Cardiac muscle cell (in vitro differentiated cells and primary cell): ENCODE results near the gene ZNF462. TPM values are rescaled to one million over a fixed set of nuclear protein-coding genes. Genes with fewer than 3 reads are reported as not detected.

ENCODE experiments used
- DNase-seq, 2 donors: peaks; one replicate each; pipeline versions ENCODE4 v3.0.0 to v3.0.0-alpha.2; 2010 to 2017; ENCODE audit warnings: low read depth in 1 of 2, low spot score in 1 of 2
- H3K27ac ChIP-seq: fragments of 200-600 bp; sonication (generic); 2 replicates; pipeline ENCODE4 v1.5.1; 2016
- H3K27me3 ChIP-seq: fragments of 200-600 bp; sonication (generic); 2 replicates; pipeline ENCODE4 v1.6.0; 2016; ENCODE audit warnings: control low read depth
- H3K36me3 ChIP-seq: fragments of 200-600 bp; sonication (generic); 2 replicates; pipeline ENCODE4 v1.5.1; 2016; ENCODE audit warnings: control low read depth
- H3K4me1 ChIP-seq: fragments of 200-600 bp; sonication (generic); 2 replicates; pipeline ENCODE4 v1.8.1; 2017; ENCODE audit warnings: low read depth, mild to moderate bottlenecking, mixed run types
- H3K4me3 ChIP-seq: fragments of 200-600 bp; sonication (generic); 2 replicates; pipeline ENCODE4 v1.5.1; 2016; ENCODE audit warnings: mild to moderate bottlenecking
- H3K9me3 ChIP-seq: fragments of 200-600 bp; sonication (generic); 2 replicates; pipeline ENCODE4 v1.5.1; 2017; ENCODE audit warnings: low read depth, mild to moderate bottlenecking, control low read depth
- CTCF ChIP-seq: IDR thresholded peaks from 2 replicates; pipeline ENCODE4 v1.5.1; 2012; ENCODE audit warnings: low read depth, mild to moderate bottlenecking, low read length
- polyA plus RNA-seq: library from polyadenylated mRNA; unstranded; fragments of >200 nt; fragmentation: Nextera tagmentation; extraction: Ambion mirVana; gene quantifications from 2 replicates; pipeline ENCODE4 v1.2.1, GENCODE V29; 2016
- total RNA-seq: library from RNA; depleted of rRNA; stranded (reverse); fragments of >200 nt; gene quantifications from 2 replicates; pipeline ENCODE4 v1.2.3, GENCODE V29; 2016

Gene ZNF462
- total and polyA plus RNA-seq, 2 experiments from 2014 or later = 12.7 to 36.8 TPM

- no peaks in the 10 kb centered on the region for H3K36me3 ChIP-seq
- no peak for TF ChIP-seq CTCF
- peaks cover 4% of the 10 kb centered on the region for H3K4me1 ChIP-seq
- no peak for DNase-seq
- no peak overlapping the region for H3K4me3 ChIP-seq
- H3K27ac ChIP-seq = no peak overlapping the region
- H3K27me3 ChIP-seq = no peaks in the 10 kb centered on the region
- no peaks in the 10 kb centered on the region for H3K9me3 ChIP-seq
Measured at GRCh38 chr9:107033966-107034365, 171.0 kb downstream of the ZNF462 start.

GRCh38 chr9:107034831-107035230 is 171.9 kb downstream of the ZNF462 start:
- H3K27me3 ChIP-seq = no peaks in the 10 kb centered on the region
- H3K36me3 ChIP-seq = no peaks in the 10 kb centered on the region
- no peak overlapping the region for H3K27ac ChIP-seq
- DNase-seq = no peak
- H3K4me1 ChIP-seq = no peaks in the 10 kb centered on the region
- TF ChIP-seq CTCF = no peak
- H3K4me3 ChIP-seq = no peak overlapping the region
- no peaks in the 10 kb centered on the region for H3K9me3 ChIP-seq

GRCh38 chr9:107036367-107036766 is 173.4 kb downstream of the ZNF462 start:
- no peak for TF ChIP-seq CTCF
- Histone ChIP-seq H3K4me3 (no peak overlapping the region), H3K27ac (no peak overlapping the region), H3K36me3 (no peaks in the 10 kb centered on the region), H3K9me3 (no peaks in the 10 kb centered on the region), H3K4me1 (no peaks in the 10 kb centered on the region), H3K27me3 (no peaks in the 10 kb centered on the region)
- DNase-seq = no peak

- Histone ChIP-seq H3K27ac (no peak overlapping the region), H3K36me3 (no peaks in the 10 kb centered on the region), H3K4me1 (peaks cover 7% of the 10 kb centered on the region), H3K9me3 (no peaks in the 10 kb centered on the region), H3K4me3 (no peak overlapping the region), H3K27me3 (no peaks in the 10 kb centered on the region)
- DNase-seq = peak in 1 of 2 donors; percentile 59
- TF ChIP-seq CTCF = no peak
Measured at GRCh38 chr9:107039542-107039941, 176.6 kb downstream of the ZNF462 start.

GRCh38 chr9:107042606-107043005 is 179.6 kb downstream of the ZNF462 start:
- no peak for DNase-seq
- Histone ChIP-seq H3K27ac (no peak overlapping the region), H3K27me3 (no peaks in the 10 kb centered on the region), H3K9me3 (no peaks in the 10 kb centered on the region), H3K36me3 (no peaks in the 10 kb centered on the region), H3K4me1 (peaks cover 7% of the 10 kb centered on the region), H3K4me3 (no peak overlapping the region)
- no peak for TF ChIP-seq CTCF

- no peaks in the 10 kb centered on the region for H3K27me3 ChIP-seq
- H3K27ac ChIP-seq = no peak overlapping the region
- no peak overlapping the region for H3K4me3 ChIP-seq
- H3K9me3 ChIP-seq = no peaks in the 10 kb centered on the region
- H3K36me3 ChIP-seq = no peaks in the 10 kb centered on the region
- peak in 1 of 2 donors; percentile 27 for DNase-seq
- TF ChIP-seq CTCF = no peak
- H3K4me1 ChIP-seq = peaks cover 7% of the 10 kb centered on the region
Measured at GRCh38 chr9:107043886-107044285, 180.9 kb downstream of the ZNF462 start.
